Calu3 (cell line): ENCODE results near the gene MRTFA. TPM values are rescaled to one million over a fixed set of nuclear protein-coding genes. Genes with fewer than 3 reads are reported as not detected.

Experiments used
- BruUV-seq: library from RNA; stranded (reverse); fragments of 400-500 nt; replicated peaks from 2 replicates; lab custom pipeline; 2021; lab: Mats Ljungman, UMichigan
- CTCF ChIA-PET: fragments of 300-600 bp; sonication (Branson Sonifier 250); formaldehyde crosslinking; loops from one replicate; lab custom pipeline; 2022; ENCODE audit warnings: antibody characterized with exemption; lab: Charles Lee
- DNase-seq: peaks from one replicate; pipeline ENCODE4 v3.0.0; 2022
- H3K27ac Mint-ChIP-seq: one replicate; pipeline ENCODE4 v1.8.0; 2022; ENCODE audit warnings: mixed read lengths; ENCODE audit not compliant: unreplicated experiment
- H3K27me3 Mint-ChIP-seq: one replicate; pipeline ENCODE4 v1.8.0; 2022; ENCODE audit warnings: mixed read lengths; ENCODE audit not compliant: unreplicated experiment
- H3K36me3 Mint-ChIP-seq: one replicate; pipeline ENCODE4 v1.8.0; 2022; ENCODE audit warnings: mild to moderate bottlenecking, moderate library complexity, mixed read lengths; ENCODE audit not compliant: insufficient read depth, unreplicated experiment
- H3K4me1 Mint-ChIP-seq: one replicate; pipeline ENCODE4 v1.8.0; 2022; ENCODE audit warnings: mild to moderate bottlenecking, low read depth, mixed read lengths; ENCODE audit not compliant: unreplicated experiment
- H3K4me3 Mint-ChIP-seq: one replicate; pipeline ENCODE4 v1.8.0; 2022; ENCODE audit warnings: mild to moderate bottlenecking, low read depth, moderate library complexity, mixed read lengths; ENCODE audit not compliant: unreplicated experiment
- H3K9me3 Mint-ChIP-seq: one replicate; pipeline ENCODE4 v1.8.0; 2022; ENCODE audit warnings: low read depth, mixed read lengths; ENCODE audit not compliant: unreplicated experiment
- intact Hi-C: fragments of 100-400 bp; cut with micrococcal nuclease; formaldehyde crosslinking; loops from one replicate; pipeline ENCODE4 v1.10.0; 2022; ENCODE audit not compliant: unreplicated experiment
- total RNA-seq: library from RNA; stranded (reverse); gene quantifications from 2 replicates; pipeline ENCODE4 v1.2.3, GENCODE V29; 2022
- TF ChIP-seq, protein P1 (sequence below): fragments of 200-600 bp; IDR thresholded peaks from one replicate; pipeline ENCODE4 v1.8.0; 2022; ENCODE audit warnings: antibody characterized with exemption; ENCODE audit not compliant: unreplicated experiment

MRTFA gene
- total RNA-seq, 1 experiment from 2014 or later, result 54.1 TPM

DNA sequence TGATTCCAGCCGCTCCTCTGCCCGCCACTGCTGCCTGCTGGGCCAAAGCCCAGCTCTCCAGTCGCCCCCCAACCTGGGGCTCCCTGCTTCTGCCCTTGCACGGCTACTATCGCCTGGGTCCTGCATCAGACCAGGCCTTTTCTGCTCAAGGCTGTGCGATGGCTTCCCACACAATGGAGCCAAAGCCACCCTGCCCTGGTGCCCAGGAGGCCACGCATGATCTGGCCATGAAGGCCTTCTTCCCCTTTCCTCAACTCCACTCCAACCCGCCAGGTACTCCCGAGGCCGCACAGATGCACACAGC, 220.3 kb downstream of the MRTFA start:
- intact Hi-C loops, result no loop called here
- peaks cover 37% of the 10 kb centered on the region for H3K36me3 Mint-ChIP-seq
- peak overlapping the region; percentile 18 for H3K27ac Mint-ChIP-seq
- no peak for DNase-seq
- TF ChIP-seq, protein P1, sequence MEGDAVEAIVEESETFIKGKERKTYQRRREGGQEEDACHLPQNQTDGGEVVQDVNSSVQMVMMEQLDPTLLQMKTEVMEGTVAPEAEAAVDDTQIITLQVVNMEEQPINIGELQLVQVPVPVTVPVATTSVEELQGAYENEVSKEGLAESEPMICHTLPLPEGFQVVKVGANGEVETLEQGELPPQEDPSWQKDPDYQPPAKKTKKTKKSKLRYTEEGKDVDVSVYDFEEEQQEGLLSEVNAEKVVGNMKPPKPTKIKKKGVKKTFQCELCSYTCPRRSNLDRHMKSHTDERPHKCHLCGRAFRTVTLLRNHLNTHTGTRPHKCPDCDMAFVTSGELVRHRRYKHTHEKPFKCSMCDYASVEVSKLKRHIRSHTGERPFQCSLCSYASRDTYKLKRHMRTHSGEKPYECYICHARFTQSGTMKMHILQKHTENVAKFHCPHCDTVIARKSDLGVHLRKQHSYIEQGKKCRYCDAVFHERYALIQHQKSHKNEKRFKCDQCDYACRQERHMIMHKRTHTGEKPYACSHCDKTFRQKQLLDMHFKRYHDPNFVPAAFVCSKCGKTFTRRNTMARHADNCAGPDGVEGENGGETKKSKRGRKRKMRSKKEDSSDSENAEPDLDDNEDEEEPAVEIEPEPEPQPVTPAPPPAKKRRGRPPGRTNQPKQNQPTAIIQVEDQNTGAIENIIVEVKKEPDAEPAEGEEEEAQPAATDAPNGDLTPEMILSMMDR, result no peak
- no peak overlapping the region for H3K4me3 Mint-ChIP-seq
- peaks cover 2% of the 10 kb centered on the region for H3K9me3 Mint-ChIP-seq
- no peaks in the 10 kb centered on the region for H3K27me3 Mint-ChIP-seq
- BruUV-seq, result no TSS peak
- H3K4me1 Mint-ChIP-seq, result no peaks in the 10 kb centered on the region
- CTCF ChIA-PET, result no interaction called here

DNA sequence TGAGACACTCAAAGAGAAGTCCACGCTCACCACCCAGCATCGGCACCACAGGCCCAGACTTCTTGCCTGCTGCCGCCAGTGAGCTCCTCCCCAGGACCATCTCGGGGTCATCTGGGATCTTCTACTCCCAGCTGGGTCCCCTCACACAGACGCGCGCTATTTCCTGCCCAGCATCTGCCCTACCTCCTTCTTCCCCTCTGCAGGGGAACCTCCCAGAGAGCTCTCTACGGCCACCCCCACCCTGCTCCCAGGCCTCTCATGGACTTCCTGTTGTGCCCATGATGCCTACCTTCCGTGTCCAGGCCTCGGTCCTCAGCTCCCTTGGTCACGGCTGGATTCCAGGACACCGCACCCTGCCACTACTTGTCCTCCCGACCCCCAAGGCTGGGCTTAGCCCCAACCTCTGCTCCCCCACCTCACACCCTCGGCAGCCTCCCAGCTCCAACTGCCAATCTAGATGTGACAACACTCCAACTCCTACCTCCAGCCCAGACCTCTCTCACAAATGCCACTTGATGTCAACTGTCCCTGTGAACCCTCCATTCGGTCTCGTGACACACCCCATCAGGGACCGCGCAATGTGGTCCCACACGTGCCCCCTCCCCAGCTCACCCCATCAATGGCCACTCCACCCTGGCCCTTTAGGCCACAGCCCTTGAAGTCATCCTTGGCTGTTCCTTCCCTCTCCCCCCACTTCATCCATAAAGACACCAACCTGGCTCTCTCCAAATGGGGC, 220.8 kb downstream of the MRTFA start:
- no TSS peak for BruUV-seq
- no peaks in the 10 kb centered on the region for H3K4me1 Mint-ChIP-seq
- CTCF ChIA-PET, result no interaction called here
- peak overlapping the region; percentile 18 for H3K27ac Mint-ChIP-seq
- no peak for DNase-seq
- no peak overlapping the region for H3K4me3 Mint-ChIP-seq
- TF ChIP-seq, protein P1, result no peak
- no peaks in the 10 kb centered on the region for H3K27me3 Mint-ChIP-seq
- intact Hi-C loops, result no loop called here
- H3K9me3 Mint-ChIP-seq, result peaks cover 2% of the 10 kb centered on the region
- H3K36me3 Mint-ChIP-seq, result peaks cover 38% of the 10 kb centered on the region

DNA sequence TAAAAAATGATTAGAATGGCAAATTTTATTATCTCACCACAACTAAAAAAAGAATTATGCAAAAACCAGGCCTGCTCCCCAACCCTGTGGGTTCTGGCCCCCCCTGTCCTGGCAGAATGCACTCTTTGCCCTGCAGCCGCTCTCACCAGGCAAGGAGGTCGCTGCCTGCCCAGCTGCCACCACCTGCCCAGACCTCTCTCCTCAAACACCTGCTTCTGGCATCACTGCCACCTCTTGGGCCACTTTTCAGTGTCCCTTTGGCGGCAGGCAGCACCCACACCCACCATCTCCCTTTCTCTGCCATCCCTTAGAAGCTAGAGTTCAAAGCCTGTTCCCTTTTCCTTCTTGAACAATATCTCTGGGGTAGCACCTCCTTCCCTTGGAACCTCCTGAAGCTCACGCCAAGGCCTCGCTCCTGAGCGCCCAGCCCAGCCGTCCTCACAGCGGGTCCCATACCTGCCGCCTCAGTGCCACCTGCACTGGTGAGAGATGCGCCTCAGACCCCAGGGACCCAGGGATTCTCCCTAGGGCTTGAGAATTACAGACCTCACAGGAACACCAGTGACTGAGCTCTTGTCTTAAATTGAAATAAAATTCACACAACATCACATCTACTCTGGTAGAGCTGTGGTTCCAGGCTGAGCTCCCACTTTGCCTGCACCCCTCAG, 221.5 kb downstream of the MRTFA start:
- Mint-ChIP-seq H3K4me1 (peaks cover 6% of the 10 kb centered on the region), H3K36me3 (peaks cover 38% of the 10 kb centered on the region), H3K27ac (peak overlapping the region; percentile 18), H3K27me3 (no peaks in the 10 kb centered on the region), H3K9me3 (peaks cover 2% of the 10 kb centered on the region), H3K4me3 (no peak overlapping the region)
- DNase-seq, result no peak
- BruUV-seq, result no TSS peak
- intact Hi-C loops, result no loop called here
- CTCF ChIA-PET, result no interaction called here
- TF ChIP-seq, protein P1, result no peak

DNA sequence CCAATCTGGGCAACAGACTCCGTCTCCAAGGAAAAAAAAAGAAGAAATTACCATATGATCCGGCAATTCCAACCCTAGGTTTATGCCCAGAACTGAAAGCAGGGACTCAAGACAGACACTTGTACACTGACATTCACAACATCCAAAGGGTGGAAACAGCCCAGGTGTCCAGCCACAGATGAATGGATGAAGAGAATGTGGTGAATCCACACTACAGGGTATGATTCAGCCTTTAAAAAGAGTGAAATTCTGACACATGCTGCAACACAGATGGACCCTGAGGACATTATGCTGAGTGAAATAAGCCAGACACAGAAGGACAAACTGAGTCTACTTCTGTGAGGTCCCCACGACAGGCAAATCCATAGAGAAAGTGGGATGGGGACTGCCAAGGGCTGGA, 222.2 kb downstream of the MRTFA start:
- CTCF ChIA-PET, result no interaction called here
- TF ChIP-seq, protein P1, result no peak
- Mint-ChIP-seq H3K27me3 (no peaks in the 10 kb centered on the region), H3K4me3 (no peak overlapping the region), H3K27ac (no peak overlapping the region), H3K4me1 (peaks cover 8% of the 10 kb centered on the region), H3K9me3 (peaks cover 2% of the 10 kb centered on the region), H3K36me3 (peaks cover 41% of the 10 kb centered on the region)
- intact Hi-C loops, result no loop called here
- DNase-seq, result no peak
- no TSS peak for BruUV-seq
